T-helper 2 cell treated with Interferon-gamma antibody and Interleukin-4, amounts not matched to agents 100 ng/mL and 5 ng/mL, for 36 hours (primary cell): ENCODE data around the gene SP140L. TPM values are rescaled to one million over a fixed set of nuclear protein-coding genes. Genes with fewer than 3 reads are reported as not detected.
"Not testable (repeated sequence)": the region's sequence is repeated elsewhere in the genome, so short reads cannot be mapped to it uniquely, and the experiment has no call there.

ENCODE experiments used
- intact Hi-C: fragments of 100-400 bp; cut with micrococcal nuclease; formaldehyde crosslinking; loops from one replicate; pipeline ENCODE4 v1.15.1; 2023
- total RNA-seq: library from RNA; stranded (reverse); gene quantifications from 2 replicates; pipeline ENCODE4 v1.2.3, GENCODE V29; 2022

The SP140L gene
- total RNA-seq, 1 donor from 2014 or later: 120 TPM

DNA sequence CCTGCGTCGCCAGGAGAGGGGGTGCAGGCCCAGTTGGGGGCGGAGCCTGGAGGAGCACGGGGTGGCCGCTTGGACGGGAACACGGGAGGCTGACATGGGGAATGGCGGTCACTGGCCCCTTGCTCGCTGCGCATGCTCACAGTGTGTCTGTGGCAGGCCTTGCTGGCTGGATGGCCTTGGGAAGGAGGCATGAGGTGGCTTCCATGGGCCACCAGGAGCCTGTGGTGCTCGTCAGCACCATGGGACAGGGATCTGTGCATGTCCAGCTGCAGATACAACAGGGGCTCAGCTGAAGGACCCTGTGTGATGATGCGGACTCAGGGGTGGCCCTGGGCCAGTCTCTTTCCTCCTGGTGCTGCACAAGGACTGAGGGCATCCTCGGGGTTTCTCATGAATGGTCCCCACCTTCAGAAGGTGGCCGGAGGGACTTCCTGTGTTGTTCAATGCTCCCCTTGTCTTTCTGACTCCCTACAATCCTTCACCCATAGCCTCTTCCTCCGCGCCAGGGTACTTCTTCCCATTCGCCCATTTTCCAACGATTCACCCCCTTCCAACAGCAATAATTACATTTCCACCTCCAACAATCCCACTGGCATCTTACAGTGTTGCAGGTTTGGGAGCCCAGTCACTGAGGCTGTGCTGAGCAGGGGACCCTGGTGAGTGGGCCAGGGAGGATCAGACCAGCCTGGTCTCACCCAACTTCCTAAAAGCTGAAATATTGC lies 3.4 kb upstream of the SP140L start:
- intact Hi-C loops: loop anchor here (10.0 kb wide), 1 partner anchor 259 kb away; the partner anchor contains the start of gene SLC16A14

GRCh38 chr2:230324503-230324902 lies 2.5 kb upstream of the SP140L start:
- intact Hi-C loops: loop anchor here (10.0 kb wide), 1 partner anchor 260 kb away; the partner anchor contains the start of gene SLC16A14

DNA sequence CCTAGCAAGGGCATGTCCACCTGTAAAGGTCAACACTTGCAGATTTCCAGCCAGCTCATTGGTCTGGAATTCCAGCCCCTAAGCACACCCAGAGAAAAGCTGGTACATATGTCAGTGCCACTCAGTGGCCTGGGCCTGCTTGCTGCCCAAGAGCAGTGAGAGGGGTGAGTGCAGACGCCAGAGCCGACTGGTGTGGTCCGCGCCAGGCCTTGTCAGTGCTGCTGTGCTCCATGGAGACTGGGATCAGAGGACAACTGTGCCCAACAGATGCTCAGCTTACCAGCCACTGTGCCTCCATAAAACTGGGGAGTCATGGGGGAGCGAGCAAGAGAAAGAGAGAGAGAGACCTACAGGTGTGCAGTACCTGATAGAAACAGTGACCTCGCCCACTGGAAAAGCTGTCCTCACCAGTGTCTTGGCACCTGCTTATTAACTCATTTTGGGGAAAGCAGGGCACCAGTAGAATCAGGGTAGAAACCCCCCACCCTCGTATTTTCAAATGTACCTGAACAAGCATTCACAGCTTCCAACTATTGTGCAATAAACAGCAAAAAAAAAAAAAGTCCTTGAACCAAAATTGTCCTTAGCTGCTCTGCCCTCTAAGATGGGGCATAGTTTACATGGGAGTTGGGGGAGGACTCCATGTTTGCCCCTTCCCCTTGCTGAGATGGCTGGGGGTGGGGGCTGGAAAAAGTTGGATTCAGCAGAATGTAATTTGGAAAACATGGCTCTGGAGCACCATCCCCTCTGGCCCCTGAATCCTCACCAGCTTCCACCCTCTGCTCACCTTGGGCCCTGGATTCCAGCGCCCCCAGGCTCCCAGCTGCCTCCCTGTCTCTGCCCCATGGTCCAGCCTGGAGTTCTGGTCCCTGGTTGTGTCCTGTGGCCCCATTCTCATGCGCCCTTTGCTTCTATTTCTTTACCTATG lies 1.4 kb upstream of the SP140L start:
- intact Hi-C loops: loop anchor here (2.0 to 10.0 kb wide), 6 partner anchors 71 to 403 kb away; partner anchors contain the start of genes CAB39, FBXO36, SLC16A14 and SP100

- intact Hi-C loops: loop anchor here (1.0 to 10.0 kb wide), 7 partner anchors 8 to 405 kb away; partner anchors contain the start of genes CAB39, FBXO36, SLC16A14 and SP100
Observed at GRCh38 chr2:230327418-230328154, 593 bp downstream of the SP140L start.

DNA sequence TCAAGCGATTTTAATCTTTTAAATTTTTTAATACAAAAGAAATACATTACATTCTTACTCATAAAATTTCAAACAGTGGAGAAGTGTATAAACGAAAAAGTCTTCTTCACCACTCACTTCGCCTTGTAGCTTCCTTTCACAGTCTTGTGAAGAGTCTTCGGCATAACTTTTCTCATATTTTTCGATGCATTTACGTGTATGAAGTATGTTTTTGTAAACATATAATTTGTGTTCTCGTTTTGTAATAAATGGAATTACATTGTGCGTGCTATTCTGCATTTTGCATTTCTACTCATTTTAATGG lies 1.1 kb downstream of the SP140L start:
- intact Hi-C loops: loop anchor here (5.0 to 10.0 kb wide), 4 partner anchors 263 to 406 kb away; partner anchors contain the start of genes CAB39, FBXO36, SLC16A14 and TRIP12

GRCh38 chr2:230329946-230330605 lies 3.1 kb downstream of the SP140L start:
- intact Hi-C loops: loop anchor here (5.0 to 10.0 kb wide), 4 partner anchors 265 to 408 kb away; partner anchors contain the start of genes CAB39, FBXO36, SLC16A14 and TRIP12

- intact Hi-C loops: no loop called here
Observed at GRCh38 chr2:230330725-230331124, 3.7 kb downstream of the SP140L start.

GRCh38 chr2:230335461-230335863 lies 8.5 kb downstream of the SP140L start:
- intact Hi-C loops: no loop called here

- intact Hi-C loops: no loop called here
Observed at GRCh38 chr2:230335864-230336506, 9.0 kb downstream of the SP140L start.

GRCh38 chr2:230341936-230342528 lies 15.0 kb downstream of the SP140L start:
- intact Hi-C loops: not testable (repeated sequence)

DNA sequence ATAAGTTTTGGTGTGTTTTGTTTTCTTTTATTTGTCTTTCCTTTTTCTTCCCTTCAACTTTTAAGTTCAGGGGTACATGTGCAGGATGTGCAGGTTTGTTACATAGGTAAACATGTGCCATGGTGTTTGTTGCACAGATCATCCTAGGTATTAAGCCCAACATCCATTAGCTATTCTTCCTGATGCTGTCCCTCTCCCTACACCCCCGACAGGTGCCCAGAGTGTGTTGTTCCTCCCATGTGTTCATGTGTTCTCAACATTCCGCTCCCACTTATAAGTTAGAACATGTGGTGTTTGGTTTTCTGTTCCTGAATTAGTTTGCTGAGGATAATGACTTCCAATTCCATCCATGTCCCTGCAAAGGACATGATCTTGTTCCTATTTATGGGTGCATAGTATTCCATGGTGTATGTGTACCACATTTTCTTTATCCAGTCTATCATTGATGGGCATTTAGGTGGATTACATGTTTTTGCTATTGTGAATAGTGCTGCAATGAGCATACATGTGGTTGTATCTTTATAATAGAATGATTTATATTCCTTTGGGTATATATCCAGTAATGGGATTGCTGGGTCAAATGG lies 16.1 kb downstream of the SP140L start:
- intact Hi-C loops: not testable (repeated sequence)

DNA sequence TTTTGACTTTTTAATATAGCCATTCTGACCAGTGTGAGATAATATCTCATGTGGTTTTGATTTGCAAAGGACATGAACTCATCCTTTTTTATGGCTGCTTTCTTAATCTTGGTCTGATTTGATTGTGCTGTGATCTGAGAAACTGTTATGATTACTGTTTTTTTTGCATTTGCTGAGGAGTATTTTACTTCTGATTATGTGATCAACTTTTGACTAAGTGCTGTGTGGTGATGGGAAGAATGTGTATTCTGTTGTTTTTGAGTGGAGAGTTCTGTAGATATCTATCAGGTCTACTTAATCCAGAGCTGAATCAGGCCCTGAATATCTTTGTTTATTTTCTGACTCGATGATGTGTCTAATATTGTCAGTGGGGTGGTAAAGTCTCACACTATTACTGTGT lies 16.8 kb downstream of the SP140L start:
- intact Hi-C loops: no loop called here

- intact Hi-C loops: loop anchor here (5.0 kb wide), 1 partner anchor 66 kb away; no protein-coding TSS in a partner anchor
Observed at GRCh38 chr2:230346465-230346864, 19.5 kb downstream of the SP140L start.

DNA sequence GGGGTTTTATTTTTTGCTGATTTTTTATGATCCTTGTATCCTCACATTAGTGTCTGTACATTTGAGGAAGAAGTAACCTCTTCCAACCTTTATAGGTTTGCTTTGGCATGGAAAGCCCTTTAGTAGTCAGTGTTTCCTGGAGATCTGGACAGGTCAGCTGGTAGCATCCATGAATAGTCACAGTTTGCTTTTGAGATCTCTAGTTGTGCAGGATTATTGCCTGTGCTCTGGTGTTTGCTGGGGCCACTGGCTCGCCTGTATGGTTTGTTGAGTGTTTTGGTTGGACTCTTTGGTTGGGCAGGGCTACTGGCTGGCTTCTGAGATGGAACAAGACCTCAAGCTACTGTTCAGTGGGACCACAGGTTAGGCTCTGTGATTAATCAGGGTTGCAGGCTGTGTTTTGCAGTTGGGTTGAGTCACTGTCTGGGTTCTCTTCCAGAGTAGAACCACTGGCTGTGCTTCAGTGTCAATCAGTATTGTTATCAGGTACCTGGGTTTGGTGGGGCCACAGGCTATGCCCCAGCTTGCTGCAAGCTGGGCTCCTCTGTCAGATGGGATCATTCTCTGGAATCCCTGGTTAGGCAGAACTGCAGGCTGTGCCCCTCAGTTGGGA lies 20.0 kb downstream of the SP140L start:
- intact Hi-C loops: loop anchor here (5.0 kb wide), 1 partner anchor 65 kb away; no protein-coding TSS in a partner anchor

DNA sequence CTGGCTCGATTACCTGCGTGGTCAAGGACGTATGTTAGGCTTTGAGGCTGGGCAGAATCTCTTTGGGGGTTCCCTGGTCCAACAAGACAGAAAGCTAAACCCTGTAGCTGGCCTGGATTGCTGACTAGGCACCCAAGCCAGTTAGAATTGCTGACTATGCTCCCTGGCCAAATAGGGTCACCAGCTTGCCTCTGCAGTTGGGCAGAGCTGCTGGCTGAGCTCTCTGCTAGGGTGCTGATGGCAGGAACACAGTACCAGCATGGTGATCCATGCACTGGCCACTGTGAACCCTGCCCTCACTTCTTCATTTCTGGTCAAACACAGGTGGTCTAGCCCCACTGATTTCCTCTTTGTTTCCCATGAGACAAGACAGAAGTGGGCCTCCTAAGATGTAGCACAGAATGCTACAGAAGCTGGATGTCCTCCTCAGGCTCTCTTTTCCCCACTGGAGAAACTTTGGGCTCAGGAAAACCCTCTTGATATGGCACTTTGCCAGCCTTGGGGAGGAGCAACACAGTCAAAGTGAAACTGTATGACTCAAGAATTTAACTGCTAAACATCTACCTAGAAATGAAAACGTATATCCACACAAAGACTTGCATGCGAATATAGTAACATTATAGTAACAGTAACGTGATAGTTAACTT lies 20.8 kb downstream of the SP140L start:
- intact Hi-C loops: loop anchor here (2.0 to 5.0 kb wide), 2 partner anchors 29 to 65 kb away; no protein-coding TSS in a partner anchor

DNA sequence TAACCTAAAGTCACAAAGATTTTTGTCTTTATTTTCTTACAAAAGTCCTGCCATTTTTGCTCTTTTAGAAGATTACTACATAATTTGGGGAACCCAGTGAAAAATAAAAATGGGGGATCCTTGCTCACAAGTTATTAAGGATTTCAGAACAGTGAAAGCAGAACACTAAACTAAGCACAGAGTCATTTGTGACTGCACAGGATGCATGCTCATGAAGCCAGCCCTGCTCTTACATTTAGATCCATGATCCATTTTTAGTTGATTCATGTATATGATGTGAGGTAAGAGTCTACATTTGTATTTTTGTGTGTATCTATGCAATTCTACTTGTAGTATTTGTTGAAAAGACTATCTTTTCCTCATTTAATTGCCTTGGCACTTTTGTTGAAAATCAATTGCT lies 21.8 kb downstream of the SP140L start:
- intact Hi-C loops: loop anchor here (2.0 to 5.0 kb wide), 2 partner anchors 30 to 64 kb away; no protein-coding TSS in a partner anchor

- intact Hi-C loops: no loop called here
Observed at GRCh38 chr2:230356084-230356483, 29.1 kb downstream of the SP140L start.

DNA sequence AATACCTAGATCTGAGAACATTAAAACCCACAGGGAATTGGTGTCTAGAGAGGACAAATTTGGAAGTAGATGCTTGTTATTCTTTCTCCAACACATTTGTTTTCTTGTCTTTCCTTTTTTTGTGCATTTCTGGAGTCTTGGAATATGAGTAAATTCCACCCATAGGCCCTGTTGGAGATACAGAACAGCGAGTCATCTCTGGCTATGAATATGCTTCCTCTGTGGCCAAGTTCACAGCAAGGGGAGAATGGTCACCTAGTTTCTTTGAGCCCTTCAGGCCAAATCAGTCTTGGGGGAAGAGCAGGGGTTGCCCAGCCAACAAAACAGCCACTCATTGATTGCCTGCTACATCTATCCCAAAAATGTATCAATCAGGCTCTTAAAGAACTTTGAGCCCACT lies 31.3 kb downstream of the SP140L start:
- intact Hi-C loops: no loop called here
